GM23338 (cell line): Measurements from ENCODE around the gene TPM2. TPM values are rescaled to one million over a fixed set of nuclear protein-coding genes. Genes with fewer than 3 reads are reported as not detected.

Experiments used
- ATAC-seq: fragments of 200-7000 bp; cut with Tn5 transposase; 3 replicates; pipeline ENCODE4 v1.9.1; 2020
- DNase-seq: peaks from one replicate; pipeline ENCODE4 v3.0.0-alpha.2; 2015; ENCODE audit warnings: low spot score
- H2AFZ ChIP-seq: fragments of 200-600 bp; sonication (generic); 2 replicates; pipeline ENCODE4 v1.8.0; 2016; ENCODE audit warnings: antibody characterized with exemption, mild to moderate bottlenecking, moderate library complexity
- H3F3A ChIP-seq: fragments of 200-600 bp; sonication (generic); replicated peaks from 2 replicates; pipeline ENCODE4 v1.8.0; 2017; ENCODE audit warnings: antibody characterized with exemption, mixed run types, low read depth
- H3K27ac ChIP-seq: fragments of 200-600 bp; sonication (generic); 2 replicates; pipeline ENCODE4 v1.6.1; 2016; ENCODE audit warnings: low read depth
- H3K27me3 ChIP-seq: fragments of 200-600 bp; sonication (generic); 2 replicates; pipeline ENCODE4 v1.8.0; 2016; ENCODE audit warnings: mild to moderate bottlenecking, mixed run types, moderate library complexity; ENCODE audit not compliant: insufficient read depth
- H3K36me3 ChIP-seq: fragments of 200-600 bp; sonication (generic); 2 replicates; pipeline ENCODE4 v1.8.0; 2016; ENCODE audit warnings: mild to moderate bottlenecking; ENCODE audit not compliant: insufficient read depth
- H3K4me1 ChIP-seq: fragments of 200-600 bp; sonication (generic); 2 replicates; pipeline ENCODE4 v1.8.0; 2016; ENCODE audit warnings: mild to moderate bottlenecking, moderate library complexity; ENCODE audit not compliant: insufficient read depth
- H3K4me2 ChIP-seq: fragments of 200-600 bp; sonication (generic); 2 replicates; pipeline ENCODE4 v1.7.1; 2017; ENCODE audit warnings: mixed run types
- H3K4me3 ChIP-seq: fragments of 200-600 bp; sonication (generic); 2 replicates; pipeline ENCODE4 v1.6.1; 2016; ENCODE audit warnings: mixed run types
- H3K79me2 ChIP-seq: fragments of 200-600 bp; sonication (generic); replicated peaks from 2 replicates; pipeline ENCODE4 v1.8.0; 2017; ENCODE audit warnings: mild to moderate bottlenecking; ENCODE audit not compliant: insufficient read depth
- H3K9me2 ChIP-seq: fragments of 200-600 bp; sonication (generic); 2 replicates; pipeline ENCODE4 v1.8.0; 2017; ENCODE audit not compliant: insufficient read depth
- H4K20me1 ChIP-seq: fragments of 200-600 bp; sonication (generic); replicated peaks from 2 replicates; pipeline ENCODE4 v1.8.0; 2017; ENCODE audit warnings: mild to moderate bottlenecking; ENCODE audit not compliant: insufficient read depth
- H3K27ac Mint-ChIP-seq: 2 replicates; pipeline ENCODE4 v1.8.0; 2020; ENCODE audit warnings: inconsistent platforms, mild to moderate bottlenecking, moderate library complexity, mixed read lengths
- H3K27me3 Mint-ChIP-seq: 3 replicates; pipeline ENCODE4 v1.8.0; 2022; ENCODE audit warnings: low read depth, mild to moderate bottlenecking, moderate library complexity, mixed read lengths, inconsistent platforms; ENCODE audit not compliant: insufficient read depth, poor library complexity
- H3K36me3 Mint-ChIP-seq: 3 replicates; pipeline ENCODE4 v1.8.0; 2021; ENCODE audit warnings: low read depth, mild to moderate bottlenecking, inconsistent platforms, moderate library complexity, mixed read lengths
- H3K4me1 Mint-ChIP-seq: 3 replicates; pipeline ENCODE4 v1.8.0; 2020; ENCODE audit warnings: mild to moderate bottlenecking, inconsistent platforms, mixed read lengths
- H3K4me3 Mint-ChIP-seq: 3 replicates; pipeline ENCODE4 v1.8.0; 2021; ENCODE audit warnings: moderate library complexity, mild to moderate bottlenecking, inconsistent platforms, mixed read lengths
- H3K9me3 Mint-ChIP-seq: 3 replicates; pipeline ENCODE4 v1.8.0; 2020; ENCODE audit warnings: moderate library complexity, mild to moderate bottlenecking, inconsistent platforms, mixed read lengths
- CREB1 ChIP-seq: fragments of 250-450 bp; sonication (Bioruptor Pico); IDR thresholded peaks from 2 replicates; pipeline ENCODE4 v1.5.0; 2020; ENCODE audit warnings: low read depth, mild to moderate bottlenecking, moderate library complexity
- ETS1 ChIP-seq: IDR thresholded peaks from 2 replicates; pipeline ENCODE4 v1.6.1; 2016; ENCODE audit warnings: antibody characterized with exemption
- EZH2 ChIP-seq: fragments of 200-600 bp; sonication (generic); IDR thresholded peaks from one replicate; pipeline ENCODE4 v1.8.0; 2017; ENCODE audit warnings: antibody characterized with exemption, mild to moderate bottlenecking, low read depth; ENCODE audit not compliant: unreplicated experiment
- EZH2phosphoT487 ChIP-seq: fragments of 200-600 bp; sonication (generic); IDR thresholded peaks from one replicate; pipeline ENCODE4 v1.8.1; 2018; ENCODE audit warnings: antibody characterized with exemption; ENCODE audit not compliant: unreplicated experiment
- NANOG ChIP-seq: IDR thresholded peaks from 2 replicates; pipeline ENCODE4 v1.6.1; 2016; ENCODE audit warnings: antibody characterized with exemption, borderline replicate concordance
- STAT1 ChIP-seq: IDR thresholded peaks from one replicate; pipeline ENCODE4 v1.6.1; 2016; ENCODE audit warnings: antibody characterized with exemption; ENCODE audit not compliant: unreplicated experiment
- ZNF114 ChIP-seq: fragments of 250-450 bp; sonication (Bioruptor Pico); IDR thresholded peaks from 2 replicates; pipeline ENCODE4 v1.5.0; 2020; ENCODE audit warnings: mild to moderate bottlenecking, moderate library complexity
- polyA plus RNA-seq: library from polyadenylated mRNA; unstranded; fragments of >200 nt; fragmentation: Nextera tagmentation; extraction: Ambion mirVana; gene quantifications from 2 replicates; pipeline ENCODE4 v1.2.1, GENCODE V29; 2016
- total RNA-seq: library from RNA; depleted of rRNA; stranded (reverse); fragments of >200 nt; shearing (Covaris generic); gene quantifications from 2 replicates; pipeline ENCODE4 v1.2.3, GENCODE V29; 2014
- TF ChIP-seq, protein P1 (sequence below), 2 experiments: fragments of 200-600 bp in 1 of 2; sonication (generic) in 1 of 2; conservative IDR thresholded peaks; 2 replicates each; pipeline versions ENCODE4 v1.5.1 to v1.6.1; 2016 to 2017; ENCODE audit warnings: antibody characterized with exemption in 2 of 2, low read depth in 2 of 2, mild to moderate bottlenecking in 2 of 2, moderate library complexity in 1 of 2
- TF ChIP-seq, protein P2 (sequence below): IDR thresholded peaks from one replicate; pipeline ENCODE4 v1.6.1; 2018; ENCODE audit warnings: antibody characterized with exemption; ENCODE audit not compliant: unreplicated experiment

TPM2 gene
- total and polyA plus RNA-seq, 2 experiments from 2014 or later = 116 to 488 TPM

DNA sequence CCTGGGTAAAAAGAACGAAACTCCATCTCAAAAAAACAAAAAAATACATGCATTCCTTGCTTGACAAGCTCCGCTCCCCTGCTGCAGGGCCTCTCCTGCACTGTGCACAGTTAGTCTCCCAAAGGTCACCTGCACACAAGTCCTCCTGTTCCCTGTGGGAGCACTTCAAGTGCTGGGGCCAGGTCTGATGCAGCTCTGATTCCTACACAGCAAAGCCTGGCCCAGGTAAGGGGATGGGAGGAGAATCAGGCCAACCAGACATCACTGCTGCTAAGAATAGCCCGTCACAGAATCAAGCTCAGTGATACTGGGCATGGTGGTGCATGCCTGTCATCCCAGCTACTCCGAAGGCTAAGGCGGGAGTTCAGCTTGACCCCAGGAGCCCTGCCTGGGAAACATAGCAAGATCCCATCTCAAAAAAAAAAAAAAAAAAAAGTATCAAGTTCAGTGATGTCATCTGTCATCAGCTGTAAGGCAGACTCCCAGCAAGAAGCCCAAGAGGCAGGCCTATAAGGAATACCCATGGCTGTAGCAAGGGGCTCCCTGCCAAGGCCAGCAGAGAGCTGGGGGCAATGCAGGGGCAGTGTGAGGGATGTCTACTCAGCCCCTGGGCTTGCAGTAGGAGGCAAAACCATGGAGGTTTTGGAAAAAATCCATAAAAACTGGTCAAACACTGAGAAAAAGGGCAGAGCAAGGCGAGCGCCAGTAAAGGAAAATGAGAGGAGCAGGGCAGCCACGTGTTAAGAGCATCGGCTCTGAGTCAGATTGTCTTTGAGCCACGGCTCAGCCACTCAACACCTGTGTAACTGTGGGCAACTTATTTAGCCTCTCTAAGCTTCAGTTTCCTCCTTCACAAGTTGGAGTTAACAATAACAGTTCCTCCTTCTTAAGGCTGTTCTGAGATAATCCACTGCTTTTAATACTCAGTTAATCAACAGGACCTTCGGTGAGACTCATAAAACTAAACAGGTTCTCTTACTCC lies 3.2 kb downstream of the TPM2 start:
- H2AFZ ChIP-seq = no peak overlapping the region

DNA sequence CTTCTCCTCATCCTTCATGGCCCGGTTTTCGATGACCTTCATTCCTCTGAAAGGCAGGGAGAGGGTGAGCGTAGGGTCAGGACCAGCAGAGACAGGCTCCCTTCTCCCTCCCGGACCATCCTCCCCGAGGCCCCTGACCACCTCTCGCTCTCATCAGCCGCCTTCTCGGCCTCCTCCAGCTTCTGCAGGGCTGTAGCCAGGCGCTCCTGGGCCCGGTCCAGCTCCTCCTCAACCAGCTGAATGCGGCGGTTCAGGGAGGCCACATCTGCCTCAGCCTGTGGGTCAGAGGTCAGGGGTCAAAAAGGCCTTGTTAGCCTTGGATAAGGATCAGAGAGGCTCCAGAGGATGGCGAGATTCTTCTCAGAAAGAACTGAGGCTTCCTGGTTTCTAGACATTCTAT lies 4.2 kb downstream of the TPM2 start:
- H3K27me3 ChIP-seq = no peaks in the 10 kb centered on the region
- H3K27me3 Mint-ChIP-seq = peaks cover 5% of the 10 kb centered on the region
- no peaks in the 10 kb centered on the region for H3K9me2 ChIP-seq
- DNase-seq (no peak), ATAC-seq (no peak)
- no peak overlapping the region for H3K4me3 ChIP-seq
- H3K4me1 Mint-ChIP-seq = peaks cover 37% of the 10 kb centered on the region
- peaks cover 25% of the 10 kb centered on the region for H3K4me1 ChIP-seq
- H3K27ac ChIP-seq = no peak overlapping the region
- H3K79me2 ChIP-seq = peaks cover 22% of the 10 kb centered on the region
- H3F3A ChIP-seq = peaks cover 18% of the 10 kb centered on the region
- no peak overlapping the region for H3K4me3 Mint-ChIP-seq
- peaks cover 69% of the 10 kb centered on the region for H3K36me3 Mint-ChIP-seq
- H3K27ac Mint-ChIP-seq = no peak overlapping the region
- H3K36me3 ChIP-seq = peaks cover 26% of the 10 kb centered on the region
- H3K9me3 Mint-ChIP-seq = no peaks in the 10 kb centered on the region
- no peak overlapping the region for H2AFZ ChIP-seq
- peaks cover 9% of the 10 kb centered on the region for H4K20me1 ChIP-seq
- no peak overlapping the region for H3K4me2 ChIP-seq
- no peak for TF ChIP-seq EZH2phosphoT487
- TF ChIP-seq, protein P1, sequence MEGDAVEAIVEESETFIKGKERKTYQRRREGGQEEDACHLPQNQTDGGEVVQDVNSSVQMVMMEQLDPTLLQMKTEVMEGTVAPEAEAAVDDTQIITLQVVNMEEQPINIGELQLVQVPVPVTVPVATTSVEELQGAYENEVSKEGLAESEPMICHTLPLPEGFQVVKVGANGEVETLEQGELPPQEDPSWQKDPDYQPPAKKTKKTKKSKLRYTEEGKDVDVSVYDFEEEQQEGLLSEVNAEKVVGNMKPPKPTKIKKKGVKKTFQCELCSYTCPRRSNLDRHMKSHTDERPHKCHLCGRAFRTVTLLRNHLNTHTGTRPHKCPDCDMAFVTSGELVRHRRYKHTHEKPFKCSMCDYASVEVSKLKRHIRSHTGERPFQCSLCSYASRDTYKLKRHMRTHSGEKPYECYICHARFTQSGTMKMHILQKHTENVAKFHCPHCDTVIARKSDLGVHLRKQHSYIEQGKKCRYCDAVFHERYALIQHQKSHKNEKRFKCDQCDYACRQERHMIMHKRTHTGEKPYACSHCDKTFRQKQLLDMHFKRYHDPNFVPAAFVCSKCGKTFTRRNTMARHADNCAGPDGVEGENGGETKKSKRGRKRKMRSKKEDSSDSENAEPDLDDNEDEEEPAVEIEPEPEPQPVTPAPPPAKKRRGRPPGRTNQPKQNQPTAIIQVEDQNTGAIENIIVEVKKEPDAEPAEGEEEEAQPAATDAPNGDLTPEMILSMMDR (conservative IDR thresholded peaks at IDR 0.05; ENCODE audit: low read depth in 2 of 2) = no peak
- no peak for TF ChIP-seq ZNF114 (CRISPR knock-in tag)
- no peak for TF ChIP-seq NANOG
- no peak for TF ChIP-seq ETS1

More for the DNA sequence above, 3.2 kb downstream of the TPM2 start:
- DNase-seq (no peak), ATAC-seq (no peak)
- Mint-ChIP-seq H3K4me1 (peaks cover 31% of the 10 kb centered on the region), H3K27me3 (peaks cover 6% of the 10 kb centered on the region), H3K27ac (no peak overlapping the region), H3K9me3 (no peaks in the 10 kb centered on the region; the same call in 2 of the 3 replicates), H3K36me3 (peaks cover 71% of the 10 kb centered on the region), H3K4me3 (no peak overlapping the region)
- H3F3A ChIP-seq = peaks cover 14% of the 10 kb centered on the region
- peaks cover 17% of the 10 kb centered on the region; the same call in 1 of the 2 replicates for H3K4me1 ChIP-seq
- no peaks in the 10 kb centered on the region for H3K9me2 ChIP-seq
- no peak overlapping the region for H3K4me3 ChIP-seq
- H3K27me3 ChIP-seq = no peaks in the 10 kb centered on the region
- H3K4me2 ChIP-seq = no peak overlapping the region
- peaks cover 22% of the 10 kb centered on the region for H3K79me2 ChIP-seq
- peaks cover 6% of the 10 kb centered on the region for H4K20me1 ChIP-seq
- H3K36me3 ChIP-seq = peaks cover 26% of the 10 kb centered on the region
- H3K27ac ChIP-seq = no peak overlapping the region
- no peak for TF ChIP-seq ETS1
- TF ChIP-seq EZH2 = no peak
- TF ChIP-seq EZH2phosphoT487 = no peak
- TF ChIP-seq STAT1 = no peak
- TF ChIP-seq, protein P2, sequence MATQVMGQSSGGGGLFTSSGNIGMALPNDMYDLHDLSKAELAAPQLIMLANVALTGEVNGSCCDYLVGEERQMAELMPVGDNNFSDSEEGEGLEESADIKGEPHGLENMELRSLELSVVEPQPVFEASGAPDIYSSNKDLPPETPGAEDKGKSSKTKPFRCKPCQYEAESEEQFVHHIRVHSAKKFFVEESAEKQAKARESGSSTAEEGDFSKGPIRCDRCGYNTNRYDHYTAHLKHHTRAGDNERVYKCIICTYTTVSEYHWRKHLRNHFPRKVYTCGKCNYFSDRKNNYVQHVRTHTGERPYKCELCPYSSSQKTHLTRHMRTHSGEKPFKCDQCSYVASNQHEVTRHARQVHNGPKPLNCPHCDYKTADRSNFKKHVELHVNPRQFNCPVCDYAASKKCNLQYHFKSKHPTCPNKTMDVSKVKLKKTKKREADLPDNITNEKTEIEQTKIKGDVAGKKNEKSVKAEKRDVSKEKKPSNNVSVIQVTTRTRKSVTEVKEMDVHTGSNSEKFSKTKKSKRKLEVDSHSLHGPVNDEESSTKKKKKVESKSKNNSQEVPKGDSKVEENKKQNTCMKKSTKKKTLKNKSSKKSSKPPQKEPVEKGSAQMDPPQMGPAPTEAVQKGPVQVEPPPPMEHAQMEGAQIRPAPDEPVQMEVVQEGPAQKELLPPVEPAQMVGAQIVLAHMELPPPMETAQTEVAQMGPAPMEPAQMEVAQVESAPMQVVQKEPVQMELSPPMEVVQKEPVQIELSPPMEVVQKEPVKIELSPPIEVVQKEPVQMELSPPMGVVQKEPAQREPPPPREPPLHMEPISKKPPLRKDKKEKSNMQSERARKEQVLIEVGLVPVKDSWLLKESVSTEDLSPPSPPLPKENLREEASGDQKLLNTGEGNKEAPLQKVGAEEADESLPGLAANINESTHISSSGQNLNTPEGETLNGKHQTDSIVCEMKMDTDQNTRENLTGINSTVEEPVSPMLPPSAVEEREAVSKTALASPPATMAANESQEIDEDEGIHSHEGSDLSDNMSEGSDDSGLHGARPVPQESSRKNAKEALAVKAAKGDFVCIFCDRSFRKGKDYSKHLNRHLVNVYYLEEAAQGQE = no peak
- TF ChIP-seq CREB1 (CRISPR knock-in tag) = no peak
- TF ChIP-seq NANOG = no peak
